Colonic mucosa (tissue), 4 donors: ENCODE results near the gene VIPR2. TPM values are rescaled to one million over a fixed set of nuclear protein-coding genes. Genes with fewer than 3 reads are reported as not detected.

Experiments
- DNase-seq: peaks from one replicate; pipeline ENCODE4 v3.0.0-alpha.2; 2020
- H3K27ac ChIP-seq: fragments of 200-600 bp; one replicate; pipeline ENCODE4 v1.8.0; 2021
- H3K27me3 ChIP-seq: fragments of 200-600 bp; one replicate; pipeline ENCODE4 v1.8.0; 2021
- H3K36me3 ChIP-seq: fragments of 200-600 bp; one replicate; pipeline ENCODE4 v1.8.0; 2021
- H3K4me1 ChIP-seq: fragments of 200-600 bp; one replicate; pipeline ENCODE4 v1.8.0; 2021; ENCODE audit warnings: mild to moderate bottlenecking
- H3K4me3 ChIP-seq: fragments of 200-600 bp; one replicate; pipeline ENCODE4 v1.8.0; 2021
- H3K9ac ChIP-seq, 2 donors: one replicate each; pipeline ENCODE4 v1.7.0; 2013; ENCODE audit warnings: control low read depth in 2 of 2, low read depth in 2 of 2, low read length in 2 of 2
- H3K9me3 ChIP-seq: fragments of 200-600 bp; one replicate; pipeline ENCODE4 v1.8.0; 2021
- intact Hi-C: fragments of 100-400 bp; cut with DNase I; formaldehyde crosslinking; loops from one replicate; pipeline ENCODE4 v1.14.1; 2022
- total RNA-seq, 2 donors: library from RNA; stranded (reverse); fragmentation: NEBNext Ultra II Directional in 1 of 2; extraction: Animal tissue kit (Norgen Biotek cat#: 25700) in 1 of 2; gene quantifications; one replicate each; pipeline ENCODE4 v1.2.1, GENCODE V29; 2021
- TF ChIP-seq, protein P1 (sequence below): fragments of 200-600 bp; IDR thresholded peaks from one replicate; pipeline ENCODE4 v1.8.0; 2022; ENCODE audit warnings: antibody characterized with exemption, mild to moderate bottlenecking
- donor health status: healthy.
- donor health status: DM: no; HTN: no; CAD: no.
- donor health status: DM: no; HTN: no; CAD: no.

VIPR2 gene
- total RNA-seq, 2 donors from 2014 or later = 0.37 to 1.3 TPM

DNA sequence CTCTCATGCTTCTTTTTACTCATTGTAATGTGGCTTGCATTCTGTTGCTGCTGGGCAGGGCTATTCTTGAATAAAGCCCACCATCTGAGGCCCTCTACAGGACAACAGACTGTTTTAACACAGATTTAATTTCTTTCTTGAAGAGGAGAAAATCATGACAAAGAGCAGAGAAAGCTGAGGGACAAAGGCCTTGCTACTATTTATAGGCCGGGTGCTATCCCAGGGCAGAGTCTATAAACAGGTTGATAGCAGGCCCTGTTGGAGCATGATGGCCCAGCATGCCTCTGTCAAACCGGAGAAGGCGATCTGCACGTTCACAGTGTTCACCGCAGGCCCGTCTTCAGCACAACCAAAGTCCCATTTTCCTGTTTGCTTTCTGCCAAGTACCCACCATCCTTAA, 3.0 kb downstream of the VIPR2 start:
- Histone ChIP-seq H3K9ac (no peak overlapping the region), H3K4me3 (no peak overlapping the region), H3K27me3 (peaks cover 29% of the 10 kb centered on the region), H3K36me3 (no peaks in the 10 kb centered on the region), H3K9me3 (no peaks in the 10 kb centered on the region), H3K27ac (no peak overlapping the region), H3K4me1 (no peaks in the 10 kb centered on the region)
- intact Hi-C loops = no loop called here
- TF ChIP-seq, protein P1, sequence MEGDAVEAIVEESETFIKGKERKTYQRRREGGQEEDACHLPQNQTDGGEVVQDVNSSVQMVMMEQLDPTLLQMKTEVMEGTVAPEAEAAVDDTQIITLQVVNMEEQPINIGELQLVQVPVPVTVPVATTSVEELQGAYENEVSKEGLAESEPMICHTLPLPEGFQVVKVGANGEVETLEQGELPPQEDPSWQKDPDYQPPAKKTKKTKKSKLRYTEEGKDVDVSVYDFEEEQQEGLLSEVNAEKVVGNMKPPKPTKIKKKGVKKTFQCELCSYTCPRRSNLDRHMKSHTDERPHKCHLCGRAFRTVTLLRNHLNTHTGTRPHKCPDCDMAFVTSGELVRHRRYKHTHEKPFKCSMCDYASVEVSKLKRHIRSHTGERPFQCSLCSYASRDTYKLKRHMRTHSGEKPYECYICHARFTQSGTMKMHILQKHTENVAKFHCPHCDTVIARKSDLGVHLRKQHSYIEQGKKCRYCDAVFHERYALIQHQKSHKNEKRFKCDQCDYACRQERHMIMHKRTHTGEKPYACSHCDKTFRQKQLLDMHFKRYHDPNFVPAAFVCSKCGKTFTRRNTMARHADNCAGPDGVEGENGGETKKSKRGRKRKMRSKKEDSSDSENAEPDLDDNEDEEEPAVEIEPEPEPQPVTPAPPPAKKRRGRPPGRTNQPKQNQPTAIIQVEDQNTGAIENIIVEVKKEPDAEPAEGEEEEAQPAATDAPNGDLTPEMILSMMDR = no peak
- DNase-seq = no peak

DNA sequence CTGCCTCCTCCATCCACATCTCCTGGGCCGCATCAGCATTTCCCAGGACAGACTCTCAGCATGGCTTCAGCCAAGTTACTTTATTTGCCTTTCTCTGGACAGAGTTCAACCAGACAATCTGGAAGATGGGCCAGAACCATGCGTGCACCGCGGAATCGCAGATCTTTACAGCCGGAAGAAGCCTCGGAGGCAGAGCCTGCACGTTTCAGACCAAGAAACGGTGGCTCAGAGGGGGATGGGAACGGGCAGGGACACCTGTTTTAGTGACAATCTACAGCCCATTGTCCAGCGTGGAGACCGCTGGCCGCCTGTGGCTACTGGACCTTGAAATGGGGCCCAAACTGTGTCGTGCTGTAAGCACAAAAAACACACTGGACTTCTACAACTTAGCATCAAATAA, 3.5 kb downstream of the VIPR2 start:
- H3K4me3 ChIP-seq = no peak overlapping the region
- no peaks in the 10 kb centered on the region for H3K4me1 ChIP-seq
- intact Hi-C loops = no loop called here
- TF ChIP-seq, protein P1 = no peak
- no peak for DNase-seq
- peaks cover 29% of the 10 kb centered on the region for H3K27me3 ChIP-seq
- H3K9ac ChIP-seq = no peak overlapping the region
- H3K9me3 ChIP-seq = no peaks in the 10 kb centered on the region
- no peaks in the 10 kb centered on the region for H3K36me3 ChIP-seq
- H3K27ac ChIP-seq = no peak overlapping the region

DNA sequence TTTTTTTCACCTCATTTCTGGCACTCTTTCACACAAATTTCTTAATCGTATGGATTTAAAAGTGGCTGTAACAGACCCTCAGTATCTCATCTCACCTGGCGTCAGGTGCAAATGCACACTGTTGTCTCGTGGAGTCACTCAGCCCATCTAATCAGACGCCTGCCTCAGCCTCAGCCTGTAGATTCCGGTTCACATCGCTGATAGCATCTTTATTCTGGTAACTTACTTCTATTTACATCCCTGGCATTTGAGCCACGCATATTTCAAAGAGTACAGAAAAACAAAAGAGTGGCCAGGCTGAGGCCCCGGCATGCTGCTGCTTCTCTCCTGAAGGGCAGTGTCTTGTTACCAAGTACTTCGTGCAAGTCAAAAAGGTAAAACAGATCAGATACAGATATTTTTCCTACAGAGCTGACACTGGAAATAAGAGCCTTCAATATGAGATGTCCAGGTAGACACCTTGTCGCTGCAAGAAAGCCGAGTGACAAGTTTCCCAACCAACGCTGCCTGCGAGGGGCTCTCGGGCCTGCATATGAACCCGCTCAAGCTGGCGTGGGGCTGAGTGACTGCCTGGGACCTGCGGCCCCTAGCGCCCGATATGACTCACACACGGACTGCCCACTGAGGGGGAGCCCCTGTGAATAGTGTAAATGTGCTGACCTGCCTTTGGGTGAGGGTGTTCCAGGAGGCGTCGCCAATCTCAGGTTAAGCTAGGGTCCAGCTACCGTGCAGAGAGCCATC, 4.3 kb downstream of the VIPR2 start:
- intact Hi-C loops = no loop called here
- no peaks in the 10 kb centered on the region for H3K9me3 ChIP-seq
- DNase-seq = no peak
- TF ChIP-seq, protein P1 = no peak
- H3K4me1 ChIP-seq = no peaks in the 10 kb centered on the region
- no peak overlapping the region for H3K27ac ChIP-seq
- H3K9ac ChIP-seq = no peak overlapping the region
- H3K27me3 ChIP-seq = peaks cover 25% of the 10 kb centered on the region
- no peak overlapping the region for H3K4me3 ChIP-seq
- H3K36me3 ChIP-seq = no peaks in the 10 kb centered on the region

DNA sequence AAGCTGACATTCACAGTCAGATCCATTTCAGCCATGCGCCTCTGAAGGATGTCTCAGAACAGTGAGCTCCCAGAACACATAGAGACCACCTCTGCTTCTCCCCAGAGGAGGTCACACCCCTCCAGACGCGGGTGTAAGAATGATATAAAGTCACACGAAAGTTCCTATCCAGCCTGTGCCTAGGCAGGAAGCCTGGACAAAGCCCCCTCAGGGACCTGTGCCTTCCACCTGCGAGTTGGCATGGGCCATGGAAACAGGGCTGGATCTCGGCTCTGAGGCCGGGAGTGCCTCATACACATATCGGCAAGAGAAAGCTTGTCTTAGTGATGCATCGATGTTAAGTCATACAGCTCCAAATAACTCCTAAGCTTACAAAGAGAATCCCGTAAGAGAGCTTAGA, 5.0 kb downstream of the VIPR2 start:
- intact Hi-C loops = no loop called here
- DNase-seq = no peak
- no peak overlapping the region for H3K27ac ChIP-seq
- no peaks in the 10 kb centered on the region for H3K4me1 ChIP-seq
- H3K4me3 ChIP-seq = no peak overlapping the region
- H3K9ac ChIP-seq = no peak overlapping the region
- no peaks in the 10 kb centered on the region for H3K9me3 ChIP-seq
- H3K36me3 ChIP-seq = no peaks in the 10 kb centered on the region
- H3K27me3 ChIP-seq = peaks cover 19% of the 10 kb centered on the region
- TF ChIP-seq, protein P1 = no peak

DNA sequence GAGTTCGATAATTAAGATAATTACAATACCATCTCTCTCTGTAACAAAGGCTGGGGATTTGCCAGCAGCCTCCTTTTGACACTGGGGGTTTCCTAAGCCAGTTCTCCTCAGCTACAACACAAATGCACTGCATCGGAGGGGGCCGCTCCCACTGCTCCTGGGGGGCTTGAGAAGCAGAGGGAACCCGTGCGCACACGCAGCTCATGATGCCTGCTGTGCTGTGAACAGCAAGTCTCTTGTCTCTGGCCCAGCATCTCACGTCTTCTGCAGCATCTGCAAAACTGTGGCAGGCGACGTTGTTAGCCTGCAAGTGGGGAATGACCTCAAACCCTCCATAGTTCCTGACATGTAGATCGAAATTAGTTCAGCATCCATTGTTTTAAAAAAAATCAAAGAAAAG, 5.5 kb downstream of the VIPR2 start:
- peaks cover 15% of the 10 kb centered on the region for H3K27me3 ChIP-seq
- TF ChIP-seq, protein P1 = no peak
- no peaks in the 10 kb centered on the region for H3K9me3 ChIP-seq
- no peak overlapping the region for H3K27ac ChIP-seq
- H3K36me3 ChIP-seq = no peaks in the 10 kb centered on the region
- no peaks in the 10 kb centered on the region for H3K4me1 ChIP-seq
- H3K9ac ChIP-seq = no peak overlapping the region
- no peak overlapping the region for H3K4me3 ChIP-seq
- intact Hi-C loops = no loop called here
- DNase-seq = no peak
